OCI-M2 (cell line): Measurements from ENCODE around the gene FGF3.

ENCODE experiments used
- DNase-seq: peaks from one replicate; lab custom pipeline; 2025; ENCODE audit not compliant: unreplicated experiment; lab: John Stamatoyannopoulos, UW

FGF3 gene

DNA sequence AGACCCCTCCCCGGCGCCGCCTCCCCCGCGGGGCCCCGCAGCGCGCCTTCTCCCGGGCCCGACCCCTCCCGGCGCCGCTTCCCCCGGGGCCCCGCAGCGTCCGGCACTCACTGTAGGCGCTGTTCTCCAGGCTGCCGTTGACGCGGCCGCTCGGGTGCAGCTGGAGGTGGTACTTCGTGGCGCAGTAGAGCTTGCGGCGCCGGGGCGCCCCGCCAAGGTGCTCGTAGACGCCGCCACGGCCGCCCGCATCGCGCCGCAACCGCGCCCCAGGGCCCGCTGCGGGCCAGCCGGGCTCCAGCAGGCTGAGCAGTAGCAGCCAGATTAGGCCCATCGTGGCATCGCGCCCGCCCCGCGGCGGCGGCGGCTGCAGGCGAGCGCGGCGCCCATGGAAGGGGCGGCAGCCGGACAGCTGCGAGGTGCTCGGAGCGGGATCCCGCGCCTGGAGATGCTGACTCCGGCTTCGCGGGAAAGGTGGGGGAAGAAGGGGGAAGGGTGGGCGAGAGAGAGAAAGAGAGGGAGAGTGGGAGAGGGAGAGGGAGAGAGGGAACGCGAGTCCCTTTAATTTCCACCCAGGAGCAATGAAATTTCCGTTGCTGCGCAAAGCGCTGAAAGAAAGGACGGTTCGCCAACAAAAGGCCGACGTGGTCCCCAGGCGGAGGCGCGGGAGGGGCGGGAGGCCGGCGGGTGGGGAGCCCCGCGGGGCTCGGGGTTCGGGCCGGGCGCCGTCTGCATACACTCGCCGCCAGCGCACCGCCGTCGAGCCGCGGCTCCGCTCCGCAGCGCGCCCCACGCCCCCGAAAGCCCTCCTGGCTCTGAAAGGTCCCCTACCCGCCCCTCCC, at the start of gene FGF3:
Gene FGF3 (minus strand): TSS at position 814 of the 839 bp plus-strand sequence. CDS start 483 bp downstream, at position 331.
- no peak for DNase-seq

DNA sequence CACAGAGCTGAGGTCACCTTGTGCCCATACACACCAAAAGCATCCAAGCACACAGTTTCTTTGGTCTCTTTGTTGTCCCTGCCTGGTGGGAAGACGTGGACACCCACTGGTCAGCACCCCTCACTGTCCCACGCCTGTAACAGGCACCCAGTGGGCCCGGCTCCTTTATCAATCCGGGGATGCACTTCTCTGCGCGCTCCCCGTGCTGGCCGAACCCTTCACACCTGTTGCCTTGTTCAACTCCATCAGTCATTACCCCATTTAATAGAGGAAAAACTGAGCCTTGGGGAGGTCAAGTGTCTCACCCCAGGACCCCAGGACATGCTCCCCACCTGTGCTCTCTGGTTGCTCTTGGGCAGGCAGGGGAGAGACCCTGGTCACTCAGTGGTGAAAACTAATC, 49.7 kb upstream of the FGF3 start:
- no peak for DNase-seq

DNA sequence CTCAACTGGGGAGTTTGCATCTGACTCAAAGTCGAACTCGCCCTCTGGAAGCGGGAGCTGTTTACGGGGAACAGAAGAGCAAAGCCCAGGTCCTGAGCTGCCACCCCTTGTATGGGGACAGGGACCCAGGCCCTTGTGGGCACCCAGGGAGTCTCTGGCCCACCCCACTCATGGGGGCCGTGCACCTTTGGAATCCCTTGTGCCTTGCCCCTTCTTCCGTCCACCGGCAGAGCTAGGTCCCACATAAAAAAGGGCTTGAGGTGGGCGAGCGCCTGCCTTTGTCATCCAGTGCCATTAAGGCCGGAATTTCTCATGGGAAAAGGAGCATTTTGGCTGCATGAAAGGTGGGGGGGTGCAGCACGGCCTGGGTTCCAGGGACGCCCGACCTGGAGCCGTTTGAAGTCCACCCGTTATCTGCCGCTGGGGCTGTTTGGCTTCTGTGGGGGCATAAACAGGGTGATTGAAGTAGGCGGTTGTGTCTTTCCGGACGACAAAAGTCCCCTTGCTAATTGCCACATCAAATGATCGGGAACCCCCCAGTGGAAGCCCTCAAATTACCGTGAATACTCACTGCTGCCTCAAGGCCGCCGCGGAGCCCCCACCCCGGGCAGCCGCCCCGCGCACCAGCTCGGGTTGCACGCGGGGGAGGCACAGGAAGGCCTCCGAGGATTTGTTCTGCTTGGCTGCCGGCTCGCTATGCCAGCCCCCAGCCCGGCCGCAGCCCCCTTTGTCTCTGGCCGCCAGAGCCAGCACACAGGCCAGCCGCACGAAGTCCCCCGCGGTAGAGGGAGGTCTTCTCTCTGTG, 49.0 kb upstream of the FGF3 start:
- DNase-seq = no peak

- DNase-seq = no peak
Observed at GRCh38 chr11:69867076-69868005, 48.1 kb upstream of the FGF3 start.

- DNase-seq = no peak
Observed at GRCh38 chr11:69866648-69867047, 47.4 kb upstream of the FGF3 start.

DNA sequence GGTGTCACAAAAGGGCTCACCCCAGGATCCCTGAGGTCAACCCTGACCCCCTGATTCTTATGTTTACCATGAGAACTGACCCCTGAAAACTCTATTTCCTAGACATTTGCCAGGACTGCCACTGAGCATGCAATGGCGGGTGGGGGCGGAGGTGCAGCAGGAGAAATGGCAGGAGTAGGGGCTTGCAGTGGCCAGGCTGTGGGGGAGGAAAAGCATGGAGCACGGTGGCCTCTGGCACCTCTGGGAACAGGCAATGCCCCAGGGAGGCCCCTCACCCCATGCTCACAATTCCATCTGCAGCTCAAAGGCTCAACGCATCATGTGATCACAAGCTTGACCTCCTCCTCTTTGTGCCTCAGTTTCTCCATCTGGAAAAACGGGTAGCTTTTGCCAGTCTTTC, 46.5 kb upstream of the FGF3 start:
- DNase-seq = no peak

GRCh38 chr11:69864686-69865661, 45.8 kb upstream of the FGF3 start:
- DNase-seq = no peak

GRCh38 chr11:69863544-69864200, 44.5 kb upstream of the FGF3 start:
- DNase-seq = no peak

DNA sequence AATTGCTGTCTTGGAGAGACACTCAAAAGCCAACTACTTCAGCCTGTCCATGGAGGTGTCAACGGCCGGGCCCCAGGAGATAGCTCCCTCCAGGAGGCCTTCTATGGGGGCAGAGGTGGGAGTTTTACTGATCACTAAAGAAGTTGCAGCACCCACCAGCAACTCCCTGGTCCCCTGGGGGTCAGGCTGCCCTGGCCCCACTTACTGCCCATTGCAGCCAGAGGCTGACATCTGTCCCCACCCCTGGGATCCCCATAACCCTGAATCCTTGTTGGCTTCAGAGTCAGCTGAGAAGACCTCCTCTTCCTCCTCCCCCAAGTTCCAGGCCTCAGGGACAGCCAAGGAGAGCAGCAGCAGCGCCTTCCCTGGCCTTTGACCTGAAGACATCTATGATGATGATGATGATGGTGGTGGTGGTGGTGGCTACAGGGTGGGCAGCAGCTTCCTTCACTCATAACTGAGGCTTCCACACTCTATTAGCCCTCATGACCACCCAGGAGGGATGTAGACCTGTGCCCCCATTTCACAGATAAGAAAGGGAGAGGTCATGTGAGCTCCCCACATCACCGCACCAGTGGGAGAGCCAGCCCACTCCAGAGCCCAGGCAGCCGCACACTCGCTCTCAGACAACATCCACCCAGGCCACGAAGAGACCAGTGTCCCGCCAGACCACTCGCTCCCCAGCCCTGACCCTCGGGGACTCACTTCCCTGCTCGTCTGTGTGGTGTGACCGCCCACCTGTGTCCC, 43.8 kb upstream of the FGF3 start:
- no peak for DNase-seq

GRCh38 chr11:69862331-69862771, 43.1 kb upstream of the FGF3 start:
- no peak for DNase-seq

DNA sequence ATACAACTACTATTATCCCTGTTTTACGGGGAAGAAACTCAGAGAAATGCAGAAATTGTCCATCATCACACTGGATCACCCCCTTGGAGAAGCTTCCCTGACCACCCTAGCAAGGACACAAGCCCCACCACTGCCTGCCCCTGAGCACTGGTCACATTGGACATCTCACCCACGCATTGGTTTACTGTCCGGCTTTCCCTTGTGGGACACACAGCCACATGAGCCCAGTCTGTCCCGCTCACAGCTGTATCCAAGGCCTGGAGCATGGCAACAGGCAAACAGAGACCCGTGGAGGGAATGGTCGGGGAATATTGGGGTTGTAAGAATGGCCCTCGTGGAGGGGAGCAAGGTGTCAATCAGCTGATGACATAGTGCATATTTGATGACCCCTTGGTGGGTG, 42.7 kb upstream of the FGF3 start:
- no peak for DNase-seq

DNA sequence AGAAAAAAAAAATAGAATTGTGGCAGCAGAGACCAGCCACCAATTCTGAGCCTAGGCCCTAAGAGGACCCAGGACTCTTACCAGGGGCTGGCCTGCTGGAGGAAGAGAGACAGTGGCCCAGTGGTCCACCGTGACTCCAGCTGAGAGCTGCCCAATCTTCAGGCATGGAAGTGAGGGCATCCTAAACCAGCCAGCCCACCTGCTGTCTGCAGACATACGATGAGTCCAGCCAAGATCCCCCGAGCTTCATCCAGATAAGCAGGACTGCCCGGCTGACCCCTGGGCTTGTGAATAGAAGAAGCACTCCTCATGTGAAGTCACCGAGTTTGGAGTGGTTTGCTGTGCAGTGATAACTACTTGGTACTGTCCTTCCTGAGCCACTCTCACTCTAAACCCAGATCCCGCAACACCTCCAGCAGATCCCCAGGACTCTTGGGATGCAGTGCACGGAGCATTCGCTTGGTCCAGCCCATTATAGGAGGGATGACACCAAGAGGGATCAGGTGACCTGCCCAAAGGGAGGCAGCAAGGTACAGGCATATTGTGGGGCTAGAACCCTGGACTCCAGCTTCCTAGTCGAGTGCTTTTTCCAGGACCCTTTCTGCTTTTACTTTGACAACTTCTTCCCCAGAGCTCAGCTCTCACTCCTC, 41.7 kb upstream of the FGF3 start:
- DNase-seq = no peak

DNA sequence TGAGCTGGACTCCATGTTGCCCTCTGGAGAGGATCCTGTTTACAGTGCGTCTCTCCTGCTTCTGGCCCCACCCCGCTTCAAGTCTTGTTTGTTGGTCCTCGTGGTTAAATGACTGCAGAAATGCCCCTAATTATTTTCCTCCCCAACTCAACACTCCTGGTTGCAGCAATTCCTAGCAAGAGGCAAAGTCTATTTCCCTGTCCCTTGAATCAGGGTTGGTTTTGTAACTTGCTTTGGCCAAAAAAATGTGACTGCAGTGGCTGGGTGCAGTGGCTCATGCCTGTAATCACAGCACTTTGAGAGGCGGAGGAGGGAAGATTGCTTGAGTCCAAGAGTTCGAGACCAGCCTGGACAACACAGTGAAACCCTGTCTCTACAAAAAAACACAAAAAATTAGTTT, 41.0 kb upstream of the FGF3 start:
- DNase-seq = no peak

DNA sequence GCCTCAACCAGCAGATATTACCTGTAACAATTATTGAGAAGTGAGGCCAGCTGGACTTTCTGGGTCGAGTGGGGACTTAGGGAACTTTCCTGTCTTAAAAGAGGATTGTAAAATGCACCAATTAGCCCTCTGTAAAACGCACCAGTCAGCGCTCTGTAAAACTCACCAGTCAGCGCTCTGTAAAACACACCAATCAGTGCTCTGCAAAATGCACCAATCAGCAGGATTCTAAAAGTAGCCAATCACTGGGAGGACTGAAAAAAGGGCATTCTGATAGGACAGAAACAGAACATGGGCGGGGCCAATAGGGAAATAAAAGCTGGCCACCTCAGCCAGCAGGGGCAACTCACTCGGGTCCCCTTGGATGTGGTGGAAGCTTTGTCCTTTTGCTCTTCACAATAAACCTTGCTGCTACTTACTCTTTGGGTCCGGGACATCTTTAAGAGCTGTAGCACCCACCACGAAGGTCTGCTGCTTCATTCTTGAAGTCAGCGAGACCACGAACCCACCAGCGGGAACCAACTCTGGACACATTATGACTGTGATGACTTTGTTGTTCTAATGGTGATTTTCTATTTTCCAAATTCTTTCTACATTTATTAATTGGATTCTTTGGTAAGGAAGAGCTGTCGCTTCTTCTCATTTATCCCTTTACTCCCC, 40.2 kb upstream of the FGF3 start:
- DNase-seq = no peak

DNA sequence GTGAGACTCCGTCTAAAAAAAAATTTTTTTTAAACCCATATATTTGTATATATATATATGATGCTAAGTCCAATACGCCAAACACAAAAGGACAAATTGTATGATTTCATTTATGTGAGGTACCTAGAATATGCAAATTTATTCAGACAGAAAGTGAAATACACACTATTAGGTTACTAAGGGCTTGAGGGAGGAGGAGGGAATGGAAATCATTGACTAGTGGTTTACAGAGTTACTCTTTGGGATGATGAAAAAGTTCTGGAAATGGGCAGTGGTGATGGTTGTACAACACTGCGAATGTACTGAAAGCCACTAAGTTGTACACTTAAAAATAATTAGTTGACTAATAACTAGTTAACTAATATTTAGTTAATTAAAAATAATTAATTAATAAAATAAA, 36.2 kb upstream of the FGF3 start:
- no peak for DNase-seq

GRCh38 chr11:69854713-69855112, 35.5 kb upstream of the FGF3 start:
- no peak for DNase-seq

GRCh38 chr11:69852056-69852455, 32.8 kb upstream of the FGF3 start:
- no peak for DNase-seq

DNA sequence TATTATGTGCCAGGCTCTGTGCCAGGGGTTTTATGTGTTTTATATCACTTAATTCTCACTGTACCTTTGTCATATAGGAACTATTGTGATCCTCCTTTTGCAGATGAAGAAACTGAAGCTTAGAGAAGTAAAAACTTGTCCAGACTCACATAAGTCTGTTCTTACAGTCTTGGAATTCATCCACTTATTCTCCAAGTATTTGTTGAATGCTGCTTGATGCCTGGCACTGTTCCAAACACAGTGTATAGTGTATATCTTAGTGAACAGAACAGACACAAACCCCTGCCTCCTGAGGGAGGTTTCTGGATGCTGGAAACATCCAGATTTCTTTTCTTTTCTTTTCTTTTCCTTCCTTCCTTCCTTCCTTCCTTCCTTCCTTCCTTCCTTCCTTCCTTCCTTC, 29.0 kb upstream of the FGF3 start:
- DNase-seq = no peak
